Tibial nerve (tissue), 4 donors: ENCODE data around the gene FRMD3. TPM values are rescaled to one million over a fixed set of nuclear protein-coding genes. Genes with fewer than 3 reads are reported as not detected.

Experiments used
- DNase-seq, 2 donors: peaks; one replicate each; pipeline ENCODE4 v3.0.0-alpha.2; 2019; ENCODE audit warnings: low spot score in 2 of 2
- H3K27ac ChIP-seq, 4 donors: fragments of 200-600 bp; sonication (generic) in 3 of 4; one replicate each; pipeline ENCODE4 v1.5.1; 2017 to 2019; ENCODE audit warnings: mild to moderate bottlenecking in 1 of 4
- H3K27me3 ChIP-seq, 2 donors: fragments of 200-600 bp; sonication (generic) in 1 of 2; one replicate each; pipeline versions ENCODE4 v1.5.1 to v1.6.0; 2017 to 2019
- H3K36me3 ChIP-seq, 3 donors: fragments of 200-600 bp; sonication (generic); one replicate each; pipeline ENCODE4 v1.5.1; 2018 to 2019
- H3K4me1 ChIP-seq, 4 donors: fragments of 200-600 bp; sonication (generic) in 3 of 4; one replicate each; pipeline ENCODE4 v1.5.1; 2017 to 2019
- H3K4me3 ChIP-seq, 4 donors: fragments of 200-600 bp; sonication (generic) in 3 of 4; one replicate each; pipeline ENCODE4 v1.5.1; 2017 to 2019; ENCODE audit warnings: mild to moderate bottlenecking in 1 of 4, moderate library complexity in 1 of 4
- H3K9me3 ChIP-seq, 4 donors: fragments of 200-600 bp; sonication (generic) in 3 of 4; one replicate each; pipeline ENCODE4 v1.5.1; 2017 to 2019
- CTCF ChIP-seq, 5 experiments: fragments of 200-600 bp in 3 of 5; fragments of 450-650 bp in 2 of 5; sonication (generic) in 3 of 5; IDR thresholded peaks; one replicate each; pipeline ENCODE4 v1.5.1; 2016 to 2019; ENCODE audit warnings: antibody characterized with exemption in 5 of 5, mild to moderate bottlenecking in 3 of 5, moderate library complexity in 2 of 5
- EP300 ChIP-seq, 2 donors: sonication (generic); formaldehyde crosslinking; IDR thresholded peaks; one replicate each; pipeline ENCODE4 v1.6.1; 2017; ENCODE audit warnings: antibody characterized with exemption in 2 of 2, mild to moderate bottlenecking in 1 of 2
- POLR2A ChIP-seq, 2 donors: fragments of 450-650 bp; IDR thresholded peaks; one replicate each; pipeline ENCODE4 v1.6.1; 2017; ENCODE audit warnings: antibody characterized with exemption in 2 of 2, mild to moderate bottlenecking in 2 of 2, moderate library complexity in 2 of 2
- WGBS, 2 donors: methylation state at CpG; one replicate each; pipeline ENCODE4 v1.1.5; 2018; 5-methylcytosine and 5-hydroxymethylcytosine counted together
- total RNA-seq, 4 donors: library from RNA; depleted of rRNA; stranded (reverse); fragments of >200 nt; gene quantifications; one replicate each; pipeline ENCODE4 v1.1.0, GENCODE V29; 2016

FRMD3 gene
- total RNA-seq, 4 donors from 2014 or later: 31.2 to 44.0 (median 34.5) TPM

GRCh38 chr9:83432877-83433550 lies 105.2 kb downstream of the FRMD3 start:
- Histone ChIP-seq H3K4me1 (peaks cover 0 to 63% (median 19%) of the 10 kb centered on the region in 4 donors), H3K27ac (peak overlapping the region in 2 of 4 donors; percentile 45 to 73), H3K4me3 (no peak overlapping the region), H3K9me3 (no peaks in the 10 kb centered on the region), H3K36me3 (no peaks in the 10 kb centered on the region), H3K27me3 (no peaks in the 10 kb centered on the region)
- 80 to 87% methylated on average over 2 of the region's 2 CpGs for WGBS, 2 donors
- TF ChIP-seq POLR2A (IDR thresholded peaks at IDR 0.05) (no peak), EP300 (IDR thresholded peaks at IDR 0.05) (peak in 1 of 2 donors; percentile 28)
- no peak for DNase-seq

GRCh38 chr9:83432104-83432627 lies 106.0 kb downstream of the FRMD3 start:
- H3K4me3 ChIP-seq: no peak overlapping the region
- no peaks in the 10 kb centered on the region for H3K27me3 ChIP-seq
- WGBS, 2 donors: 24 to 28% methylated on average over 6 of the region's 6 CpGs
- TF ChIP-seq EP300 (IDR thresholded peaks at IDR 0.05) (peak; percentile 39 to 40), CTCF (IDR thresholded peaks at IDR 0.05) (no peak)
- no peaks in the 10 kb centered on the region for H3K9me3 ChIP-seq
- H3K36me3 ChIP-seq: no peaks in the 10 kb centered on the region
- H3K4me1 ChIP-seq: peaks cover 0 to 63% (median 19%) of the 10 kb centered on the region in 4 donors
- DNase-seq: peak; percentile 26 to 30
- peak overlapping the region in 3 of 4 donors; percentile 2 to 73 (median 45) for H3K27ac ChIP-seq

- Histone ChIP-seq H3K27me3 (no peaks in the 10 kb centered on the region), H3K4me3 (no peak overlapping the region), H3K9me3 (no peaks in the 10 kb centered on the region), H3K27ac (peak overlapping the region; percentile 2 to 73 (median 28)), H3K36me3 (no peaks in the 10 kb centered on the region), H3K4me1 (peaks cover 0 to 67% (median 19%) of the 10 kb centered on the region in 4 donors)
- TF ChIP-seq EP300 (IDR thresholded peaks at IDR 0.05) (peak in 1 of 2 donors; percentile 5), CTCF (IDR thresholded peaks at IDR 0.05) (no peak)
- 43 to 51% methylated on average over 7 of the region's 7 CpGs for WGBS, 2 donors
- peak in 1 of 2 donors; percentile 17 for DNase-seq
Observed at GRCh38 chr9:83431101-83432060, 106.8 kb downstream of the FRMD3 start.

- Histone ChIP-seq H3K9me3 (no peaks in the 10 kb centered on the region), H3K4me3 (no peak overlapping the region), H3K27ac (peak overlapping the region in 3 of 4 donors; percentile 11 to 73 (median 36)), H3K27me3 (no peaks in the 10 kb centered on the region), H3K36me3 (no peaks in the 10 kb centered on the region), H3K4me1 (peaks cover 0 to 65% (median 19%) of the 10 kb centered on the region in 4 donors)
- TF ChIP-seq EP300 (IDR thresholded peaks at IDR 0.05) (no peak), CTCF (IDR thresholded peaks at IDR 0.05) (no peak), POLR2A (IDR thresholded peaks at IDR 0.05) (no peak)
- DNase-seq: peak in 1 of 2 donors; percentile 17
- 46 to 68% methylated on average over 4 of the region's 4 CpGs for WGBS, 2 donors
Observed at GRCh38 chr9:83430681-83431080, 107.5 kb downstream of the FRMD3 start.

GRCh38 chr9:83429229-83429628 lies 109.0 kb downstream of the FRMD3 start:
- no peaks in the 10 kb centered on the region for H3K36me3 ChIP-seq
- 89 to 93% methylated on average over 3 of the region's 3 CpGs for WGBS, 2 donors
- no peak overlapping the region for H3K4me3 ChIP-seq
- H3K27me3 ChIP-seq: no peaks in the 10 kb centered on the region
- peaks cover 0 to 52% (median 19%) of the 10 kb centered on the region in 4 donors for H3K4me1 ChIP-seq
- peak overlapping the region in 1 of 4 donors; percentile 73 for H3K27ac ChIP-seq
- DNase-seq: no peak
- TF ChIP-seq EP300 (IDR thresholded peaks at IDR 0.05) (no peak), CTCF (IDR thresholded peaks at IDR 0.05) (no peak), POLR2A (IDR thresholded peaks at IDR 0.05) (no peak)
- H3K9me3 ChIP-seq: no peaks in the 10 kb centered on the region
